A172 (cell line): Measurements from ENCODE around the gene SERTM1. TPM values are rescaled to one million over a fixed set of nuclear protein-coding genes. Genes with fewer than 3 reads are reported as not detected.

Experiments
- DNase-seq: peaks from one replicate; pipeline ENCODE4 v3.0.0-alpha.2; 2015; ENCODE audit warnings: low spot score
- total RNA-seq: library from RNA; depleted of rRNA; stranded (reverse); fragments of >200 nt; shearing (Covaris generic); gene quantifications from 2 replicates; pipeline ENCODE4 v1.2.3, GENCODE V29; 2014; rRNA removed

The SERTM1 gene
- not detected in 2 replicates for total RNA-seq

GRCh38 chr13:36673838-36674326 lies at the start of gene SERTM1:
SERTM1 (plus strand) TSS chr13:36674020; CDS start chr13:36695079, 21,059 bp downstream.
- no peak for DNase-seq

GRCh38 chr13:36628377-36629056 lies 45.3 kb upstream of the SERTM1 start:
- DNase-seq: no peak

GRCh38 chr13:36629057-36629385 lies 44.8 kb upstream of the SERTM1 start:
- no peak for DNase-seq

DNA sequence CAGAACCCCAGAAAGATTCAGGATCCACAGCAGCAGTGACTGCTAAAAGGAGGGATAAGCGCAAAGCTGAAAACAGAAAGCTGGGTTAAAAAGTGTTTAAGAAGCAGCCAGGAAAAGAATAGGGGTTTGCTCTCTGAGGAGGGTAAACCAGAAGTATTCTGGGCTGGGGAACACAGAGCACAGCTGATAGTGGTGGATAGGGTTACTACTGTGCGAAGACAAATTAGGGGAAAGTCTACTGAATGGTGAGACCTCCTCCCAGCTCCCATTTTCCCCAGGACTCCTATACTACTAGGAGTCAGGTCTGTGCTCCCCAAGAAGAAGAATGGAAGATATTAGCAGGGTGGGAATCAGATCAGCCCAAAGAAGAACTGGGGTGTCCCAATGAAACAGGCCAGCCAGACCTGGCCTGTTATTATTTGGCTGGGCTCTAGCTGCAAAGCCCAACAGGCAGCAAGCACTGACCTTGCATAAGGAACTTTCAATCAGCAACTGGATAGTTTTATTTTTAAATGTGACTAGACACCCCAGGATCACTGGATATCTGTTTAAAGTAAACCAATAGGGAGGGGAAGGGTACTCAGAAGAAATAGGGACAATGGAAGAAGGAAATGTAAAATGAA lies 43.5 kb upstream of the SERTM1 start:
- DNase-seq: no peak

DNA sequence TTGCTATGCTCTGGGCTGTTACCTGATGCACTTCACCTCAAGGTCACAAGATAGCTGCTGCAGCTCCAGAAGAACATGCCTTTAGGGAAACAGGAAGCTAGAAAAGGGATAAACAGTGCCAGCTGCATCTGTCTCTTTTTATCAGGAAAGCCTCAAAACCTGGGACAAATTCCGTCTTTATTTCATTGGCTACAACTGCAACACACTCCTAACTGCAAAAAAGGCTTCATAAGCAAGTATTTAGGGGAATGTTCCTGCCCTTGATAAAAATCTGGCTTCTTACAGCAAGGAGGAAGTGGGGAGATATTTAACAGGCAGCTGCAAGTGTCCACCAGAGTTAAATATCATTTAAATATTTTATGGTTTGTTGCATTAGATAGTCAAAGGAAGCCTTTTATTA lies 34.2 kb upstream of the SERTM1 start:
- no peak for DNase-seq

DNA sequence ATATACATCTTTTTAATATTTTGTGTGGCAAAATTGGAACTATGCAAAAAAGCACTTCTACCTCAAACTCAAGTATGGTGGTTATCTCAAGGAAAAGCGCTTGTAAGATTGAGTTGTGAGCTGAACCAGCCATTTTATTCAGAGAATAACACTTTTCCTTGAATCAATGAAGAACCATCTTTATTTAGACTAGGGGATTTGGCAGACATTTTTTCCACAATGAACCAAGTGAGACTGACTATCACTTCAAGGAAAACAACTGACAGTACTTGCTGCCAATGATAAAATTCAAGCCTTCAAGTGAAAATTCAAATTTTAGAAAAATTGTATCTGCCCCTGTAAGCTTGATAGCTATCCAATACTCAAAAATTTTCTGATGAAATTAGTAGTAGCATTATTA lies 23.2 kb upstream of the SERTM1 start:
- no peak for DNase-seq

GRCh38 chr13:36665630-36666029 lies 8.2 kb upstream of the SERTM1 start:
- no peak for DNase-seq

GRCh38 chr13:36666477-36667229 lies 7.2 kb upstream of the SERTM1 start:
- no peak for DNase-seq

GRCh38 chr13:36668316-36668715 lies 5.5 kb upstream of the SERTM1 start:
- DNase-seq: no peak

DNA sequence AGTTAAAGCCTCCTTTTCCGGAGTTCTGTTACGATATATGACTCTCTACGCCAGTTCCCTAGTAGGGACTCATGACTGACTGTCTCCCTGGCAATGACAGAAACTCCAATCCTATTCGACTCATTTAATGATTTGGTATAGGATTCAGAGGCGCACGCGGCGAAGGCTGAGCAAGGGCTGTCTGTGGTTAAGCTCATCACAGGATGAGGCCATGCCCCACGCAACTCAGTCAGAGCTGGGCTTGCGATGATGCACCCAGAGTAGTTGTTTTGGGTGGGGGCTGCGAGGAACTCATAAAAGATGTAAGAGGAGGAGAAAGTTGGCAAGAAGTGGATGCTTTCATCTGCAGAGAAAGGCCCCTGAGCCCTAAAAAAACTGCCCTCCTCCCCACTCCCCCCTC lies 468 bp upstream of the SERTM1 start:
- no peak for DNase-seq

GRCh38 chr13:36674337-36675212 lies 755 bp downstream of the SERTM1 start:
- no peak for DNase-seq

- DNase-seq: no peak
These were observed 1.4 kb downstream of the SERTM1 start for GRCh38 chr13:36675213-36675536.

DNA sequence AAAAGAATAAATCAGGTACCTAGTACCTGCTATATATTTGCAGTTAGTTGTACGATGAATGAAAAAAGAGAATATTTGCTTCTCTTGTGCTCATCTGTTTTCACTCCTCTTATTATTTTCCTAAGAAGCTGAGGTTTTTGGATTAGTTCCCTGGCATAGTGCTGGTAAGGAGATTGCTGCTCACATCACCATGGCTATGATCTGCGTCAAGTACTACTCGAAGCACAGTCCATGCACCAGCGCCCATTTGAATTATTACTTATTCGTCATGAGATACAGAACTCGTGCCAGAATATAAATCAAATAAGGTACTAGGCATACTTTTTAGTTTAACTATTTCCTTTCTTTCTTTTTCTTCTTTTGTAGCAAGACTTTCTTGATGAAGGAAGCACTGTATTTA lies 7.1 kb downstream of the SERTM1 start:
- no peak for DNase-seq

DNA sequence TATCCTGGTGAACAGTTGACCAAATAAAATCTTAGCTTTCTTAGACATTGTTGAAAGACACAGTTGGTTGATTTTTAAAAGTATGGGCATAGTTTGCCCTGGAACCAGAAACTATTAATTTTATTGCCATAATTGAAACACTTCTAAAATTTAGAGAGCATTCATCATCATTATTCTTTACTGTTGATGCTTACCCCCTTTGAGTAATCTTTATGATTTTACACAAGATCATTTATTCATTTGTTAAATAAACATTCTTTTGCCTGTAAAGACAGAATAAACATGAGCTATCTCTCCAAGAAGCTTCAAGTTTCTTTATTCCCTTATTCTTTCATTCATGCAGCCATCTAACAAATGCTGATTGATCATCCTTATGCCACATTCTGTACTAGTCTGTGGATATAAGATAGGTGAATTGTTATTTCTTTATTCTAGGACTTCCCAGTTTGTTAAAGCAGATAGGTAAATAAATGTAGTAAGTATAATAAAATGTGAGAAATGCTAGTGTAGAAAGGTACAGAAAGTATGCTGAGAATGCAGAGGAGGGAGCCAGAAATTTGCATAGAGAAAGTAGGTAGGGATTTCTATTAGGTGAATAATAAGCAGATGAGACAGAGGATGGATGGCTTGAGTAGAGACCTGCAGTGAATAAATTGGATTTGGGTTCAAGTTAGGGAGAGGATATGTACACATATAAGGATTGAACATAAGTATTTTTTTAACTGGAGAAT lies 8.2 kb downstream of the SERTM1 start:
- DNase-seq: no peak

DNA sequence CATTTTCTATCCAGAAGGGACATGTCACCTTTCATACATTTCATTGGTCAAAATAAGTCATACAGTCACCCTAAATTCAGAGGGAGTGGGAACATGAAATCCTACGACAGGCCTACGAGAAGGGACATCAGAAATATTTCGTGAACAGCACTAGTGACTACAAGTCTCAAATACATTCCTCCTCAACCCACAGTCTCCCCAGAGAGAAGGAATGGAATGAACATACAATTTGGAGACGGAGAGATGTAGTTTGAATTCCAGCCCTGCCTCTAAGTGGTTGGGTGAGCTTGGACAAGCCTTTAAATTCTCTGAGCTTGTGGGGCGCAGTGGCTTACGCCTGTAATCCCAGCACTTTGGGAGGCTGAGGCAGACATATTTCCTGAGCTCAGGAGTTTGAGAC lies 9.9 kb downstream of the SERTM1 start:
- no peak for DNase-seq

DNA sequence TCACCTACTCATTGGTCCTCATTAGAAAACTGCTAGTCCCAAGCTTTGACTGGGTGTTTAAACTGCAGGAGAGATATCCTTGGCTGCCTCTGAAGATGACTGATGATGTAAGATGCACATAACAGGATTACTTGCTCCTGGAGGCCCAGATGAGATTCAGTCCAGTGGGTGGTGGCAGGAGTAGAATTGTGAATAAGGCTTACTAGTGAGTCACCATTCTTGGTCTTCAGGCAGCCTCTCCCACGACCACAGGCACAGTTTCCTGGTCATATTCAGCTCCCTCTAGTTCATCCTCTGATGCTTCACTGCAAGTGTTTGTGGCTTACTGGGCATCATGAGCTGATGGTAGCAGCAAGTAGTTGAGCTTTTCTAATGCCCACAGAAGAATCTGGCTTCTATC lies 12.1 kb downstream of the SERTM1 start:
- DNase-seq: no peak

GRCh38 chr13:36696410-36697010 lies 22.7 kb downstream of the SERTM1 start:
- no peak for DNase-seq

GRCh38 chr13:36700170-36700569 lies 26.4 kb downstream of the SERTM1 start:
- DNase-seq: no peak

DNA sequence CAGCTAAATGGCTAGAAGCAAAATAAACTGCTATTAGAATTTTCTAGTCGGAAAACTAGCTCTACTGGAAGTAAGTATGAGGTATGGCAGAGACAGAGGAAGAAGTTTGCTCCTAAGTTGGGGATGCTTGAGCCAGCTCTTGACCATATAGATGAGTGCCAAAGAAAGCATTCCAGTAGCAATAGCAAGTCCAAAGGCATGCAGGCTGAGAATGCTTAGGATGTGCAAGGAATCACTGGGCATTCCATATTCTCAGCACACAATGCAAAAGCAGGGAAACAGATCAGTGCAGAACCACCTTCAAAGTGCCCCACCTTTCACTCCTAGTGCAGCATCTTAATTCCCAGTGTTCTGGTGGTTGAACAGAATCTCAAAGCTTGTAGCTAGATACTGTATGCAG lies 32.9 kb downstream of the SERTM1 start:
- no peak for DNase-seq

DNA sequence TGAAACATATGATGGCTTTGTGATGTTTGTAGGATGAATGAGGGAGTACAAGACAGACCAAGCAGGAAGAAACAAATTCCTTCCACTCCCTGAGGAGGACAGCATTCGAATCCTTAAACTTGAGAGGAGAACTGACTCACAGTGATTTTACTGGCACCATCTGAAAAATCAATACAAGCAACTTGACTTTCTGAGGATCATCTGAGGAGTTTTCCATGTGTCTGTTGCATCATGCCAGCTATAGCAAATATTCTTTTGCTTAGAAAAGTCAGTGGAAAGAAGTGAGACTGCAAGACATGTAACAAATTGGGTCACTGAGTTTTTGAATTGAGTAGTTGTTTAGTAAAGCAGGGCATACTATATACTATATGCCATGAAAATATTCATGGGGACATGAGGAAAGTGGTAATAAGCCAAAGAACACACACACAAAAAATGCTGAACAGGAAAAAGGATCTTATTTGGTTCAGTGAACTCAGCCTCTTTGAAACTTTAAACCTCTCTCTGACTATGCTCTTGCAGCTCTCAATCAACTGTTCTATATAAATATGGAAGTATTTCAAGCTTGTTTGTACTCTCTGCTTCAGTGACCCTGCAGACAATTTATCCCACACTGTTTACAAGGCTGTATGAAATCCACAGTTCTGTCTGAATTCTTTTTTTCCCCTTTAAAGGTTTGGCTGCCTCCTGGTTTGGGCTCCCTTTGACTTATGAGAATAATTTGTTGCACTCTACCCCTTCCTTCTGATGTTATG lies 35.5 kb downstream of the SERTM1 start:
- no peak for DNase-seq
